HepG2 (cell line): ENCODE data around the gene ZFYVE26. TPM values are rescaled to one million over a fixed set of nuclear protein-coding genes. Genes with fewer than 3 reads are reported as not detected.

ENCODE experiments used
- ATAC-seq: fragments of 200-7000 bp; cut with Tn5 transposase; 3 replicates; pipeline ENCODE4 v1.9.1; 2020; ENCODE audit warnings: mild to moderate bottlenecking, moderate library complexity
- BruUV-seq: library from RNA; stranded (reverse); fragments of 400-500 nt; replicated peaks from 2 replicates; lab custom pipeline; 2021; lab: Mats Ljungman, UMichigan
- CTCF ChIA-PET: fragments of 300-600 bp; formaldehyde crosslinking; extraction: SDS; loops from one replicate; lab custom pipeline; 2021; ENCODE audit warnings: low total read pairs, inconsistent platforms, low intra/inter-chr PET ratio; lab: Yijun Ruan, JAX
- POLR2A ChIA-PET: fragments of 350-600 bp; sonication (Branson Sonifier 250); formaldehyde crosslinking; loops from one replicate; lab custom pipeline; 2020; ENCODE audit warnings: antibody characterized with exemption, inconsistent platforms; lab: Yijun Ruan, JAX
- DNase-seq: peaks from one replicate; pipeline ENCODE4 v3.0.0-alpha.2; 2015; ENCODE audit warnings: low spot score
- FAIRE-seq: peaks from 3 replicates; lab custom pipeline; 2011; peaks lifted over from hg19 to GRCh38; lab: Jason Lieb, UNC
- H2AFZ ChIP-seq: one replicate; pipeline ENCODE4 v1.6.1; 2011; ENCODE audit warnings: low read length, inconsistent platforms
- H3K27ac ChIP-seq: fragments of 300-600 bp; 3 replicates; pipeline ENCODE4 v1.8.0; 2011; ENCODE audit warnings: mixed run types, mild to moderate bottlenecking, mixed read lengths, low read length, inconsistent platforms; ENCODE audit not compliant: insufficient read depth; ENCODE audit errors: extremely low read length
- H3K27me3 ChIP-seq, 2 experiments: fragments of 200-600 bp in 1 of 2; 2 replicates in 1 of 2; 3 replicates in 1 of 2; pipeline versions ENCODE4 v1.6.0 to v1.8.0; 2011; ENCODE audit warnings: low read length in 2 of 2, mild to moderate bottlenecking in 2 of 2, moderate library complexity in 2 of 2, inconsistent platforms in 1 of 2; ENCODE audit not compliant: insufficient read depth in 2 of 2, control insufficient read depth in 1 of 2
- H3K36me3 ChIP-seq, 2 experiments: fragments of 200-600 bp in 1 of 2; replicated peaks in 1 of 2; 2 replicates in 1 of 2; 3 replicates in 1 of 2; pipeline versions ENCODE4 v1.5.1 to v1.8.0; 2011; ENCODE audit warnings: low read length in 2 of 2, inconsistent platforms in 1 of 2; ENCODE audit not compliant: insufficient read depth in 2 of 2, control insufficient read depth in 1 of 2
- H3K4me1 ChIP-seq: 2 replicates; pipeline ENCODE4 v1.5.1; 2012; ENCODE audit warnings: low read length, inconsistent platforms; ENCODE audit not compliant: insufficient read depth
- H3K4me2 ChIP-seq: 2 replicates; pipeline ENCODE4 v1.6.0; 2011; ENCODE audit warnings: low read depth, low read length, inconsistent platforms
- H3K4me3 ChIP-seq, 3 experiments: fragments of 200-600 bp in 1 of 3; sonication (generic), shearing (Covaris generic) in 1 of 3; replicated peaks in 1 of 3; 2 replicates each; pipeline ENCODE4 v1.5.1; 2011 to 2016; ENCODE audit warnings: low read length in 3 of 3, inconsistent platforms in 2 of 3, low read depth in 2 of 3, mild to moderate bottlenecking in 2 of 3, control low read depth in 1 of 3, mixed read lengths in 1 of 3; ENCODE audit not compliant: insufficient read depth in 1 of 3
- H3K79me2 ChIP-seq: one replicate; pipeline ENCODE4 v1.6.1; 2011; ENCODE audit warnings: low read length, inconsistent platforms; ENCODE audit not compliant: insufficient read depth
- H3K9ac ChIP-seq: 2 replicates; pipeline ENCODE4 v1.6.0; 2011; ENCODE audit warnings: mild to moderate bottlenecking, low read depth, low read length, inconsistent platforms; ENCODE audit not compliant: insufficient read depth
- H3K9me3 ChIP-seq: 2 replicates; pipeline ENCODE4 v1.5.1; 2012; ENCODE audit warnings: mild to moderate bottlenecking, low read length
- H4K20me1 ChIP-seq: 2 replicates; pipeline ENCODE4 v1.6.0; 2011; ENCODE audit warnings: inconsistent platforms, mild to moderate bottlenecking, low read length, moderate library complexity; ENCODE audit not compliant: insufficient read depth
- NCOA2 ChIP-seq: sonication (generic); formaldehyde crosslinking; IDR thresholded peaks from 2 replicates; pipeline ENCODE4 v1.8.0; 2022; ENCODE audit warnings: inconsistent platforms
- NR2F1 ChIP-seq, 2 experiments: fragments of 450-650 bp in 1 of 2; formaldehyde crosslinking in 1 of 2; IDR thresholded peaks; 2 replicates each; pipeline versions ENCODE4 v1.5.0 to v1.6.1; 2016 to 2020; ENCODE audit warnings: mild to moderate bottlenecking in 1 of 2, missing compliant biosample characterization in 1 of 2, missing genetic modification reagents in 1 of 2, moderate library complexity in 1 of 2
- NR2F6 ChIP-seq, 2 experiments: IDR thresholded peaks; 2 replicates each; pipeline ENCODE4 v1.6.1; 2016; ENCODE audit warnings: antibody characterized with exemption in 1 of 2, mild to moderate bottlenecking in 1 of 2
- PCBP1 ChIP-seq: fragments of 200-400 bp; formaldehyde crosslinking; IDR thresholded peaks from 2 replicates; pipeline ENCODE4 v1.6.1; 2017; ENCODE audit warnings: mild to moderate bottlenecking, low read depth, low read length, borderline replicate concordance
- POLR2G ChIP-seq: fragments of 200-400 bp; formaldehyde crosslinking; IDR thresholded peaks from 2 replicates; pipeline ENCODE4 v1.6.1; 2018; ENCODE audit warnings: mild to moderate bottlenecking, low read depth, low read length, moderate library complexity
- RARA ChIP-seq: IDR thresholded peaks from 2 replicates; pipeline ENCODE4 v1.6.1; 2016; ENCODE audit warnings: missing genetic modification reagents, missing compliant biosample characterization
- SALL1 ChIP-seq: sonication (generic); formaldehyde crosslinking; IDR thresholded peaks from 2 replicates; pipeline ENCODE4 v1.8.0; 2022; ENCODE audit warnings: mild to moderate bottlenecking, missing genetic modification reagents
- TEAD3 ChIP-seq: optimal IDR thresholded peaks from 2 replicates; pipeline ENCODE3; 2016; ENCODE audit warnings: borderline replicate concordance
- ZNF780A ChIP-seq: sonication (generic); formaldehyde crosslinking; IDR thresholded peaks from 2 replicates; pipeline ENCODE4 v1.8.0; 2022; ENCODE audit warnings: mild to moderate bottlenecking, missing genetic modification reagents, moderate library complexity
- in situ Hi-C: cut with HindIII; loops from 2 replicates; pipeline ENCODE4 v1.10.0; 2017; ENCODE audit warnings: low pct_unique_long_range_greater_than_20kb; ENCODE audit not compliant: extremely low pct_ligation_motif_present
- intact Hi-C: fragments of 100-400 bp; cut with micrococcal nuclease; formaldehyde crosslinking; loops from one replicate; pipeline ENCODE4 v1.10.0; 2022; ENCODE audit not compliant: unreplicated experiment
- polyA plus RNA-seq, 8 experiments: library from polyadenylated mRNA; depleted of rRNA in 3 of 8; stranded (reverse) in 7 of 8; unstranded in 1 of 8; fragments of >200 nt; fragmentation: Illumina TruSeq in 4 of 8; extraction: Trizol in 4 of 8; gene quantifications; 2 replicates each; pipeline versions ENCODE4 v1.2.1 to v1.2.3, GENCODE V29; 2011 to 2016; ENCODE audit warnings: low read depth in 4 of 8, missing spikeins in 1 of 8, mixed read lengths in 1 of 8; ENCODE audit not compliant: insufficient read depth in 1 of 8
- total RNA-seq, 5 experiments: library from RNA; depleted of rRNA; stranded (reverse); fragments of >200 nt; fragmentation: Illumina TruSeq; extraction: Trizol; gene quantifications; 2 replicates each; pipeline ENCODE4 v1.2.3, GENCODE V29; 2016; ENCODE audit warnings: low read depth in 1 of 5
- TF ChIP-seq, protein P1 (sequence below): sonication (generic); formaldehyde crosslinking; IDR thresholded peaks from 2 replicates; pipeline ENCODE4 v1.4.0; 2020; ENCODE audit warnings: low read depth, mild to moderate bottlenecking, missing genetic modification reagents

Gene ZFYVE26
- total and polyA plus RNA-seq, 2 of the 13 experiments (the other 11 are each of a cell fraction or from before 2014, with no cell fraction given): 13.6 to 16.4 TPM

DNA sequence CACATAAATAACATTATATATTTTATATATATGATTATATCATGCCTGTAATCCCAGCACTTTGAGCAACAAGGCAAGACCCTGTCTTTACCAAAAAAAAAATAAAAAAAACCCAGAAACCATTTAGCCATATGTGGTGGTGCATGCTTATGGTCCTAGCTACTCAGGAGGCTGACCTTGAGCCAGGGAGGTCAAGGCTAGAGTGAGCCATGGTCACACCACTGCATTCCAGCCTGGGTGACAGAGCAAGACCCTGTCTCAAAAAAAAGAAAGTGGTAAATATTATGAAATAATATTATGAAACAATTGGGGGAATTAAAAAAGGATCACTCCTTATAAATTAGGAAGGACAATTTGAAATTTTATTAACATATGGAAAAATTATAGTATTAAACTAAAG is 19.2 kb upstream of the ZFYVE26 start:
- Histone ChIP-seq H3K4me1 (peaks cover 9% of the 10 kb centered on the region; the same call in 1 of the 2 replicates), H3K4me2 (no peak overlapping the region), H4K20me1 (no peaks in the 10 kb centered on the region), H3K79me2 (no peaks in the 10 kb centered on the region), H3K36me3 (peaks cover 3 to 6% of the 10 kb centered on the region in 2 experiments; a peak in 3 of 5 replicates), H3K27me3 (no peaks in the 10 kb centered on the region), H3K27ac (no peak overlapping the region), H2AFZ (no peak overlapping the region), H3K9ac (no peak overlapping the region), H3K9me3 (no peaks in the 10 kb centered on the region), H3K4me3 (no peak overlapping the region)
- FAIRE-seq (no peak), ATAC-seq (no peak), DNase-seq (peak; percentile 27)
- intact Hi-C loops (no loop called here), in situ Hi-C loops (no loop called here)
- TF ChIP-seq SALL1 (CRISPR knock-in tag) (0 out of 2 replicates have a peak, but pooled peaks have one; percentile 22), NCOA2 (CRISPR knock-in tag) (0 out of 2 replicates have a peak, but pooled peaks have one; percentile 9), NR2F6 (IDR thresholded peaks at IDR 0.05) (peak; percentile 62), NR2F6 (CRISPR knock-in tag; IDR thresholded peaks at IDR 0.05) (peak; percentile 60), ZNF780A (CRISPR knock-in tag) (no peak), POLR2G (no peak), PCBP1 (no peak), TEAD3 (CRISPR knock-in tag) (peak; percentile 55), RARA (peak; percentile 70), NR2F1 (CRISPR knock-in tag; IDR thresholded peaks at IDR 0.05) (peak in 1 of 2 experiments; percentile 68; a peak in 3 of 4 replicates)
- TF ChIP-seq, protein P1, sequence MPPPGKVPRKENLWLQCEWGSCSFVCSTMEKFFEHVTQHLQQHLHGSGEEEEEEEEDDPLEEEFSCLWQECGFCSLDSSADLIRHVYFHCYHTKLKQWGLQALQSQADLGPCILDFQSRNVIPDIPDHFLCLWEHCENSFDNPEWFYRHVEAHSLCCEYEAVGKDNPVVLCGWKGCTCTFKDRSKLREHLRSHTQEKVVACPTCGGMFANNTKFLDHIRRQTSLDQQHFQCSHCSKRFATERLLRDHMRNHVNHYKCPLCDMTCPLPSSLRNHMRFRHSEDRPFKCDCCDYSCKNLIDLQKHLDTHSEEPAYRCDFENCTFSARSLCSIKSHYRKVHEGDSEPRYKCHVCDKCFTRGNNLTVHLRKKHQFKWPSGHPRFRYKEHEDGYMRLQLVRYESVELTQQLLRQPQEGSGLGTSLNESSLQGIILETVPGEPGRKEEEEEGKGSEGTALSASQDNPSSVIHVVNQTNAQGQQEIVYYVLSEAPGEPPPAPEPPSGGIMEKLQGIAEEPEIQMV (CRISPR knock-in tag): no peak
- no TSS peak for BruUV-seq
- CTCF ChIA-PET: no interaction called here
- POLR2A ChIA-PET: no interaction called here
